ENCODE results near the gene AGMAT. TPM values are rescaled to one million over a fixed set of nuclear protein-coding genes. Genes with fewer than 3 reads are reported as not detected.

AGMAT gene
- total RNA-seq, 1 donor: 2.2 TPM

DNA sequence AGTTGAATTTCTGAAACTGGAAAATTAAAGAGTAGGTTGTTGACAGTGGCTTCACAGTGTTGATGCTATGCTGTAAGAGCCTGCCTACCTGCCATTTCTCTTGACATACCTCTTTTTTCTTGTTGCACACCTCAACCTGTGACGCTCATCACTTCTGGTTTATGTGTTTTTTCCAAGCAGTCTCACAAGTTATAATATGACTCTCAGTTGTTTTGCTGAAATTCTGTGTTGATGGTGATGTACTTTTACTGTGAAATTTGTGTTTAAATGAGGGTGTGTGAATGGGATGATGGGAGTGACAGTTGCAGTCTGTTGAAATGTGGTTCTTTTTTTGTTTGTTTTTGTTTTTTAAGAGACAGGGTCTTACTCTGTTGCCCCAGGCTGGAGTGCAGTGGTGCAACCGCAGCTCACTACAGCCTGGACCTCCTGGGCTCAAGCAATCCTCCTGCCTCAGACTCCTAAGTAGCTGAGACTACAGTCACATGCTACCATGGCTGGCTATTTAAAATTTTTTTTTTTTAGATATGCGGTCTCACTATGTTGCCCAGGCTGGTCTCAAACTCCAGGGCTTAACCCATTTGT lies 39.4 kb upstream of the AGMAT start:
- TF ChIP-seq, protein P1, sequence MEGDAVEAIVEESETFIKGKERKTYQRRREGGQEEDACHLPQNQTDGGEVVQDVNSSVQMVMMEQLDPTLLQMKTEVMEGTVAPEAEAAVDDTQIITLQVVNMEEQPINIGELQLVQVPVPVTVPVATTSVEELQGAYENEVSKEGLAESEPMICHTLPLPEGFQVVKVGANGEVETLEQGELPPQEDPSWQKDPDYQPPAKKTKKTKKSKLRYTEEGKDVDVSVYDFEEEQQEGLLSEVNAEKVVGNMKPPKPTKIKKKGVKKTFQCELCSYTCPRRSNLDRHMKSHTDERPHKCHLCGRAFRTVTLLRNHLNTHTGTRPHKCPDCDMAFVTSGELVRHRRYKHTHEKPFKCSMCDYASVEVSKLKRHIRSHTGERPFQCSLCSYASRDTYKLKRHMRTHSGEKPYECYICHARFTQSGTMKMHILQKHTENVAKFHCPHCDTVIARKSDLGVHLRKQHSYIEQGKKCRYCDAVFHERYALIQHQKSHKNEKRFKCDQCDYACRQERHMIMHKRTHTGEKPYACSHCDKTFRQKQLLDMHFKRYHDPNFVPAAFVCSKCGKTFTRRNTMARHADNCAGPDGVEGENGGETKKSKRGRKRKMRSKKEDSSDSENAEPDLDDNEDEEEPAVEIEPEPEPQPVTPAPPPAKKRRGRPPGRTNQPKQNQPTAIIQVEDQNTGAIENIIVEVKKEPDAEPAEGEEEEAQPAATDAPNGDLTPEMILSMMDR (IDR thresholded peaks at IDR 0.05; ENCODE audit: extremely low read depth, low read depth, low read length): no peak
- Histone ChIP-seq H3K27ac (ENCODE audit: low read depth, low read length) (no peak overlapping the region), H3K79me2 (ENCODE audit: insufficient read depth, low read length) (peaks cover 97% of the 10 kb centered on the region), H3K27me3 (ENCODE audit: insufficient read depth, low read length) (no peaks in the 10 kb centered on the region), H3K4me3 (ENCODE audit: insufficient read depth, low read length) (no peak overlapping the region), H2AFZ (ENCODE audit: low read length) (no peak overlapping the region), H4K20me1 (ENCODE audit: insufficient read depth, low read length) (peaks cover 33% of the 10 kb centered on the region), H3K4me2 (ENCODE audit: insufficient read depth, low read length) (no peak overlapping the region), H3K36me3 (ENCODE audit: insufficient read depth, low read length) (peaks cover 14% of the 10 kb centered on the region), H3K4me1 (ENCODE audit: insufficient read depth, low read length) (peaks cover 18% of the 10 kb centered on the region), H3K9me3 (ENCODE audit: low read depth, low read length) (no peaks in the 10 kb centered on the region)
- DNase-seq (ENCODE audit: insufficient read length, low spot score, missing footprints): no peak

DNA sequence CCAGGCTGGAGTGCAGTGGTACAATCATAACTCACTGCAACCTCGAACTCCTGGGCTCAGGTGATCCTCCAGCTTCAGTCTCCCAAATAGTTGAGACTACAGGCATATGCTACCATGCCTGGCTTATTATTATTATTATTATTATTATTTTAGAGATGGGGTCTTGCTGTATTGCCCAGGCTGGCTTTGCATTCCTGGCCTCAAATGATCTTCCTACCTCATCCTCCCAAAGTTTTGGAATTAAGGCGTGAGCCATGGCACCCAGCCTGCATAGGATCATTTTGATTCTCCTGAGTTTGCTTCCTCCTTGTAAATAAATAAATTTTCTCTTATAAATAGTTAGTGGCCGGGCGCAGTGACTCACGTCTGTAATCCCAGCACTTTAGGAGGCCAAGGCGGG lies 38.6 kb upstream of the AGMAT start:
- Histone ChIP-seq H3K9me3 (ENCODE audit: low read depth, low read length) (no peaks in the 10 kb centered on the region), H3K79me2 (ENCODE audit: insufficient read depth, low read length) (peaks cover 99% of the 10 kb centered on the region), H4K20me1 (ENCODE audit: insufficient read depth, low read length) (peaks cover 33% of the 10 kb centered on the region), H3K36me3 (ENCODE audit: insufficient read depth, low read length) (peaks cover 14% of the 10 kb centered on the region), H3K27ac (ENCODE audit: low read depth, low read length) (no peak overlapping the region), H3K27me3 (ENCODE audit: insufficient read depth, low read length) (no peaks in the 10 kb centered on the region), H3K4me1 (ENCODE audit: insufficient read depth, low read length) (peaks cover 18% of the 10 kb centered on the region), H2AFZ (ENCODE audit: low read length) (no peak overlapping the region), H3K4me3 (ENCODE audit: insufficient read depth, low read length) (no peak overlapping the region), H3K4me2 (ENCODE audit: insufficient read depth, low read length) (no peak overlapping the region)
- TF ChIP-seq, protein P1 (IDR thresholded peaks at IDR 0.05; ENCODE audit: extremely low read depth, low read depth, low read length): no peak
- DNase-seq (ENCODE audit: insufficient read length, low spot score, missing footprints): no peak

DNA sequence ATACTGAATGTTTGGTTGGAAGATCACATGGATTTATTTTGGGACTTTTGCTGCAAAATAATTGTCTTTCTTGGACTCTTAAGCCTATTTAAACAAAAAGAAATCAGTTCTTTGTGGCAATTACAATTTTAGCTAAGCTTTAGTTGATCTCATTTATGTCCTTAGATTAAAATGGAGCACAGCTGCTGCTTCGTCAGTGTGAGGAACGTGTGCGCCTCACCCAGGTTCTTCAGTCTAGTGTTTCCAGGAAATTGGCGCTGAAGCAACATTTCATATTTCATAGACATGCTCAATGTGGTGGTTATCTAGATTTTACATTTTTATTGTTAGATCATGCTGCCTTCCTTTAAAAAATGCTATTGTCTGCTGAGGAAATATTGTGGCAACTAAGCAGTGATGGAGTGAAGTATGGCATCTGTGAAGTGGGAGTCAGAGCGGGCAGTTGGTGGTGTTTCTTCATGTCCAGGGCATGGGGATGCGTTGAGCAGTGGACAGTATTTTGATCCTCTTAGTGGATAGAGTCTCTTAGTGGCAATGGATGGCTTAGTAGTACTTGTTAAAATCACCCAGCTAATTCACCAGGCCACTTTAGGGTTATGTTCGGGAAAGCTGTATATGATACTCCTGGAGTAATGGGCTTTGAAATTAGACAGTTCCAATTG lies 38.0 kb upstream of the AGMAT start:
- peaks cover 38% of the 10 kb centered on the region for H4K20me1 ChIP-seq (ENCODE audit: insufficient read depth, low read length)
- no peaks in the 10 kb centered on the region for H3K27me3 ChIP-seq (ENCODE audit: insufficient read depth, low read length)
- no peak overlapping the region for H3K27ac ChIP-seq (ENCODE audit: low read depth, low read length)
- H3K9me3 ChIP-seq (ENCODE audit: low read depth, low read length): no peaks in the 10 kb centered on the region
- no peak overlapping the region for H3K4me3 ChIP-seq (ENCODE audit: insufficient read depth, low read length)
- no peak for DNase-seq (ENCODE audit: insufficient read length, low spot score, missing footprints)
- peaks cover 14% of the 10 kb centered on the region for H3K36me3 ChIP-seq (ENCODE audit: insufficient read depth, low read length)
- no peak overlapping the region for H3K4me2 ChIP-seq (ENCODE audit: insufficient read depth, low read length)
- peaks cover 100% of the 10 kb centered on the region for H3K79me2 ChIP-seq (ENCODE audit: insufficient read depth, low read length)
- TF ChIP-seq, protein P1 (IDR thresholded peaks at IDR 0.05; ENCODE audit: extremely low read depth, low read depth, low read length): no peak
- H2AFZ ChIP-seq (ENCODE audit: low read length): no peak overlapping the region
- peaks cover 18% of the 10 kb centered on the region for H3K4me1 ChIP-seq (ENCODE audit: insufficient read depth, low read length)

DNA sequence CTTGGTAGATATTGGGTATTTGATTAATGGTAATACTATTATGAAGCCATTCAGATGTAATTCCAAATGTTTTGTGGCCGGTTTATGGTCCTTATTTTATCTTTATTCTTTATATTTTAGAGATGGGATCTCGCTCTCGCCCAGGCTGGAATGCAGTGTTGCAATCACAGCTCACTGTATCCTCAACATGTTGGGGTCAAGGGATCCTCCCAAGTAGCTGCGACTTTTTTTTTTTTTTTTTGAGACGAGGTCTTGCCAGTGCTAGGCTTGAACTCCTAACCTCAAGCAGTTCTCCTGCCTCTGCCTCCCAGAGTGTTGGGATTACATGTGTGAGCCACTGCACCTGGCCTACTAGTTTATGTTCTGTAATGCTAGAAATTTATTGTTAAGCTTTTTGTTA lies 37.1 kb upstream of the AGMAT start:
- TF ChIP-seq, protein P1 (IDR thresholded peaks at IDR 0.05; ENCODE audit: extremely low read depth, low read depth, low read length): no peak
- Histone ChIP-seq H3K79me2 (ENCODE audit: insufficient read depth, low read length) (peaks cover 96% of the 10 kb centered on the region), H2AFZ (ENCODE audit: low read length) (no peak overlapping the region), H3K36me3 (ENCODE audit: insufficient read depth, low read length) (peaks cover 5% of the 10 kb centered on the region), H4K20me1 (ENCODE audit: insufficient read depth, low read length) (peaks cover 38% of the 10 kb centered on the region), H3K4me1 (ENCODE audit: insufficient read depth, low read length) (peaks cover 16% of the 10 kb centered on the region), H3K27me3 (ENCODE audit: insufficient read depth, low read length) (no peaks in the 10 kb centered on the region), H3K9me3 (ENCODE audit: low read depth, low read length) (no peaks in the 10 kb centered on the region), H3K27ac (ENCODE audit: low read depth, low read length) (no peak overlapping the region), H3K4me3 (ENCODE audit: insufficient read depth, low read length) (no peak overlapping the region), H3K4me2 (ENCODE audit: insufficient read depth, low read length) (no peak overlapping the region)
- no peak for DNase-seq (ENCODE audit: insufficient read length, low spot score, missing footprints)

Measured in osteoblast (primary cell).